DND-41 (cell line): ENCODE results near the gene MRPL1.

ENCODE experiments used
- CTCF ChIP-seq: IDR thresholded peaks from 2 replicates; pipeline ENCODE4 v1.5.1; 2012; ENCODE audit warnings: borderline replicate concordance, low read length, moderate library complexity, mild to moderate bottlenecking; ENCODE audit not compliant: poor library complexity, severe bottlenecking; ENCODE audit errors: extremely low read depth
- EZH2 ChIP-seq: IDR thresholded peaks from 3 replicates; pipeline ENCODE4 v1.6.1; 2012; ENCODE audit warnings: borderline replicate concordance, low read depth, mild to moderate bottlenecking, moderate library complexity, low read length, inconsistent platforms; ENCODE audit not compliant: severe bottlenecking

GRCh38 chr4:77834403-77834802 lies 28.2 kb upstream of the MRPL1 start:
- no peak for TF ChIP-seq CTCF
- no peak for TF ChIP-seq EZH2
